NOMO-1 treated with DMSO at 0.1 percent for 48 hours (cell line): ENCODE measurements around the gene CHPF.

ENCODE experiments used
- DNase-seq: peaks from one replicate; lab custom pipeline; 2025; ENCODE audit not compliant: unreplicated experiment; lab: John Stamatoyannopoulos, UW

The CHPF gene

GRCh38 chr2:219533930-219534661 lies 9.5 kb downstream of the CHPF start:
- no peak for DNase-seq

GRCh38 chr2:219532378-219532649 lies 11.3 kb downstream of the CHPF start:
- no peak for DNase-seq

GRCh38 chr2:219531639-219532377 lies 11.8 kb downstream of the CHPF start:
- no peak for DNase-seq

GRCh38 chr2:219530048-219530963 lies 13.3 kb downstream of the CHPF start:
- peak; percentile 80 for DNase-seq

- DNase-seq = no peak
Measured at GRCh38 chr2:219527472-219527871, 16.1 kb downstream of the CHPF start.

- no peak for DNase-seq
Measured at GRCh38 chr2:219527076-219527394, 16.6 kb downstream of the CHPF start.

- DNase-seq = no peak
Measured at GRCh38 chr2:219526320-219527075, 17.1 kb downstream of the CHPF start.

- DNase-seq = no peak
Measured at GRCh38 chr2:219525533-219526232, 17.9 kb downstream of the CHPF start.

GRCh38 chr2:219524817-219525216 lies 18.8 kb downstream of the CHPF start:
- DNase-seq = no peak

GRCh38 chr2:219523031-219523671 lies 20.5 kb downstream of the CHPF start:
- DNase-seq = no peak

- DNase-seq = peak; percentile 20
Measured at GRCh38 chr2:219522111-219523030, 21.2 kb downstream of the CHPF start.

- no peak for DNase-seq
Measured at GRCh38 chr2:219521066-219521880, 22.3 kb downstream of the CHPF start.

GRCh38 chr2:219520079-219520478 lies 23.5 kb downstream of the CHPF start:
- DNase-seq = no peak

GRCh38 chr2:219519526-219519916 lies 24.1 kb downstream of the CHPF start:
- DNase-seq = no peak

- no peak for DNase-seq
Measured at GRCh38 chr2:219517954-219518778, 25.4 kb downstream of the CHPF start.

- DNase-seq = no peak
Measured at GRCh38 chr2:219516888-219517287, 26.7 kb downstream of the CHPF start.

GRCh38 chr2:219515874-219516629 lies 27.6 kb downstream of the CHPF start:
- DNase-seq = no peak
